Testis (tissue), 2 donors: Measurements from ENCODE around the gene FAM184B.

Experiments used
- POLR2A ChIP-seq: fragments of 450-650 bp; IDR thresholded peaks from one replicate; pipeline ENCODE4 v1.6.1; 2017; ENCODE audit warnings: antibody characterized with exemption, mild to moderate bottlenecking, moderate library complexity
- TF ChIP-seq, protein P1 (sequence below), 3 experiments: fragments of 450-650 bp in 2 of 3; fragments of 200-600 bp in 1 of 3; sonication (generic) in 1 of 3; IDR thresholded peaks; one replicate each; pipeline ENCODE4 v1.5.1; 2016 to 2019; ENCODE audit warnings: antibody characterized with exemption in 3 of 3, mild to moderate bottlenecking in 2 of 3, moderate library complexity in 1 of 3

- TF ChIP-seq, protein P1, sequence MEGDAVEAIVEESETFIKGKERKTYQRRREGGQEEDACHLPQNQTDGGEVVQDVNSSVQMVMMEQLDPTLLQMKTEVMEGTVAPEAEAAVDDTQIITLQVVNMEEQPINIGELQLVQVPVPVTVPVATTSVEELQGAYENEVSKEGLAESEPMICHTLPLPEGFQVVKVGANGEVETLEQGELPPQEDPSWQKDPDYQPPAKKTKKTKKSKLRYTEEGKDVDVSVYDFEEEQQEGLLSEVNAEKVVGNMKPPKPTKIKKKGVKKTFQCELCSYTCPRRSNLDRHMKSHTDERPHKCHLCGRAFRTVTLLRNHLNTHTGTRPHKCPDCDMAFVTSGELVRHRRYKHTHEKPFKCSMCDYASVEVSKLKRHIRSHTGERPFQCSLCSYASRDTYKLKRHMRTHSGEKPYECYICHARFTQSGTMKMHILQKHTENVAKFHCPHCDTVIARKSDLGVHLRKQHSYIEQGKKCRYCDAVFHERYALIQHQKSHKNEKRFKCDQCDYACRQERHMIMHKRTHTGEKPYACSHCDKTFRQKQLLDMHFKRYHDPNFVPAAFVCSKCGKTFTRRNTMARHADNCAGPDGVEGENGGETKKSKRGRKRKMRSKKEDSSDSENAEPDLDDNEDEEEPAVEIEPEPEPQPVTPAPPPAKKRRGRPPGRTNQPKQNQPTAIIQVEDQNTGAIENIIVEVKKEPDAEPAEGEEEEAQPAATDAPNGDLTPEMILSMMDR (IDR thresholded peaks at IDR 0.05): no peak
- no peak for TF ChIP-seq POLR2A
These were observed 59.7 kb downstream of the FAM184B start for GRCh38 chr4:17721496-17722355.
